ENCODE data around the gene OCA2.

DNA sequence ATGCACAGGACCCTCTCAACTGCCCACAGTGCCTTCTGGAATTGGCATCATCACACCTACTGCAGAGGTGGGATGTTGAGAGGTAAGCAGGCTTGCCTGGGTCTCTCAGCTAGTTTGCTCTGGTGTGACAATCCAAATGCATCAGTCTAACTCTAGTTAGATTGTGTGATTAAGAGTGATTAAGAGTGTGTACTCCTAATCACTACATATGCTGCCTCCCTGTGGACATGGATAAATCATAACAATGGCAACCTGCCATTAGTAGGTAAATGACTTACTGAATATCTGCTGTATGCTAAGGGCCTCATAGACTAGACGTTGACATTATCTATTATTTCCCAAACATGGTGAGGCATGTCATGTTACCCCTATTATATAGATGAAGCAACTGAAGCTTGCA, 342.1 kb downstream of the OCA2 start:
- TF ChIP-seq, protein P1, sequence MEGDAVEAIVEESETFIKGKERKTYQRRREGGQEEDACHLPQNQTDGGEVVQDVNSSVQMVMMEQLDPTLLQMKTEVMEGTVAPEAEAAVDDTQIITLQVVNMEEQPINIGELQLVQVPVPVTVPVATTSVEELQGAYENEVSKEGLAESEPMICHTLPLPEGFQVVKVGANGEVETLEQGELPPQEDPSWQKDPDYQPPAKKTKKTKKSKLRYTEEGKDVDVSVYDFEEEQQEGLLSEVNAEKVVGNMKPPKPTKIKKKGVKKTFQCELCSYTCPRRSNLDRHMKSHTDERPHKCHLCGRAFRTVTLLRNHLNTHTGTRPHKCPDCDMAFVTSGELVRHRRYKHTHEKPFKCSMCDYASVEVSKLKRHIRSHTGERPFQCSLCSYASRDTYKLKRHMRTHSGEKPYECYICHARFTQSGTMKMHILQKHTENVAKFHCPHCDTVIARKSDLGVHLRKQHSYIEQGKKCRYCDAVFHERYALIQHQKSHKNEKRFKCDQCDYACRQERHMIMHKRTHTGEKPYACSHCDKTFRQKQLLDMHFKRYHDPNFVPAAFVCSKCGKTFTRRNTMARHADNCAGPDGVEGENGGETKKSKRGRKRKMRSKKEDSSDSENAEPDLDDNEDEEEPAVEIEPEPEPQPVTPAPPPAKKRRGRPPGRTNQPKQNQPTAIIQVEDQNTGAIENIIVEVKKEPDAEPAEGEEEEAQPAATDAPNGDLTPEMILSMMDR (IDR thresholded peaks at IDR 0.05; ENCODE audit: poor library complexity, severe bottlenecking) = no peak
- TF ChIP-seq, protein P2, sequence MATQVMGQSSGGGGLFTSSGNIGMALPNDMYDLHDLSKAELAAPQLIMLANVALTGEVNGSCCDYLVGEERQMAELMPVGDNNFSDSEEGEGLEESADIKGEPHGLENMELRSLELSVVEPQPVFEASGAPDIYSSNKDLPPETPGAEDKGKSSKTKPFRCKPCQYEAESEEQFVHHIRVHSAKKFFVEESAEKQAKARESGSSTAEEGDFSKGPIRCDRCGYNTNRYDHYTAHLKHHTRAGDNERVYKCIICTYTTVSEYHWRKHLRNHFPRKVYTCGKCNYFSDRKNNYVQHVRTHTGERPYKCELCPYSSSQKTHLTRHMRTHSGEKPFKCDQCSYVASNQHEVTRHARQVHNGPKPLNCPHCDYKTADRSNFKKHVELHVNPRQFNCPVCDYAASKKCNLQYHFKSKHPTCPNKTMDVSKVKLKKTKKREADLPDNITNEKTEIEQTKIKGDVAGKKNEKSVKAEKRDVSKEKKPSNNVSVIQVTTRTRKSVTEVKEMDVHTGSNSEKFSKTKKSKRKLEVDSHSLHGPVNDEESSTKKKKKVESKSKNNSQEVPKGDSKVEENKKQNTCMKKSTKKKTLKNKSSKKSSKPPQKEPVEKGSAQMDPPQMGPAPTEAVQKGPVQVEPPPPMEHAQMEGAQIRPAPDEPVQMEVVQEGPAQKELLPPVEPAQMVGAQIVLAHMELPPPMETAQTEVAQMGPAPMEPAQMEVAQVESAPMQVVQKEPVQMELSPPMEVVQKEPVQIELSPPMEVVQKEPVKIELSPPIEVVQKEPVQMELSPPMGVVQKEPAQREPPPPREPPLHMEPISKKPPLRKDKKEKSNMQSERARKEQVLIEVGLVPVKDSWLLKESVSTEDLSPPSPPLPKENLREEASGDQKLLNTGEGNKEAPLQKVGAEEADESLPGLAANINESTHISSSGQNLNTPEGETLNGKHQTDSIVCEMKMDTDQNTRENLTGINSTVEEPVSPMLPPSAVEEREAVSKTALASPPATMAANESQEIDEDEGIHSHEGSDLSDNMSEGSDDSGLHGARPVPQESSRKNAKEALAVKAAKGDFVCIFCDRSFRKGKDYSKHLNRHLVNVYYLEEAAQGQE (IDR thresholded peaks at IDR 0.05; ENCODE audit: borderline replicate concordance) = no peak
- TF ChIP-seq RAD21 (conservative IDR thresholded peaks at IDR 0.05) = no peak

Data from neural cell (in vitro differentiated cells).